HUES48 (cell line): Measurements from ENCODE around the gene ZPBP2.

Source experiments
- H3K27ac ChIP-seq: one replicate; pipeline ENCODE4 v1.7.0; 2013; ENCODE audit warnings: low read depth, low read length, inconsistent platforms
- H3K27me3 ChIP-seq: 2 replicates; pipeline ENCODE4 v1.6.1; 2013; ENCODE audit warnings: mild to moderate bottlenecking, low read length; ENCODE audit not compliant: control insufficient read depth, insufficient read depth
- H3K36me3 ChIP-seq: 2 replicates; pipeline ENCODE4 v1.6.1; 2013; ENCODE audit warnings: low read length; ENCODE audit not compliant: control insufficient read depth, insufficient read depth
- H3K4me1 ChIP-seq: 2 replicates; pipeline ENCODE4 v1.6.1; 2013; ENCODE audit warnings: mild to moderate bottlenecking, low read length; ENCODE audit not compliant: control insufficient read depth, insufficient read depth
- H3K4me3 ChIP-seq: 2 replicates; pipeline ENCODE4 v1.5.1; 2013; ENCODE audit warnings: mild to moderate bottlenecking, low read depth, low read length
- H3K9ac ChIP-seq: 2 replicates; pipeline ENCODE4 v1.6.1; 2013; ENCODE audit warnings: mild to moderate bottlenecking, low read depth, low read length, moderate library complexity
- H3K9me3 ChIP-seq: 2 replicates; pipeline ENCODE4 v1.6.1; 2013; ENCODE audit warnings: low read length; ENCODE audit not compliant: control insufficient read depth, insufficient read depth

ZPBP2 gene, protein sequence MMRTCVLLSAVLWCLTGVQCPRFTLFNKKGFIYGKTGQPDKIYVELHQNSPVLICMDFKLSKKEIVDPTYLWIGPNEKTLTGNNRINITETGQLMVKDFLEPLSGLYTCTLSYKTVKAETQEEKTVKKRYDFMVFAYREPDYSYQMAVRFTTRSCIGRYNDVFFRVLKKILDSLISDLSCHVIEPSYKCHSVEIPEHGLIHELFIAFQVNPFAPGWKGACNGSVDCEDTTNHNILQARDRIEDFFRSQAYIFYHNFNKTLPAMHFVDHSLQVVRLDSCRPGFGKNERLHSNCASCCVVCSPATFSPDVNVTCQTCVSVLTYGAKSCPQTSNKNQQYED

DNA sequence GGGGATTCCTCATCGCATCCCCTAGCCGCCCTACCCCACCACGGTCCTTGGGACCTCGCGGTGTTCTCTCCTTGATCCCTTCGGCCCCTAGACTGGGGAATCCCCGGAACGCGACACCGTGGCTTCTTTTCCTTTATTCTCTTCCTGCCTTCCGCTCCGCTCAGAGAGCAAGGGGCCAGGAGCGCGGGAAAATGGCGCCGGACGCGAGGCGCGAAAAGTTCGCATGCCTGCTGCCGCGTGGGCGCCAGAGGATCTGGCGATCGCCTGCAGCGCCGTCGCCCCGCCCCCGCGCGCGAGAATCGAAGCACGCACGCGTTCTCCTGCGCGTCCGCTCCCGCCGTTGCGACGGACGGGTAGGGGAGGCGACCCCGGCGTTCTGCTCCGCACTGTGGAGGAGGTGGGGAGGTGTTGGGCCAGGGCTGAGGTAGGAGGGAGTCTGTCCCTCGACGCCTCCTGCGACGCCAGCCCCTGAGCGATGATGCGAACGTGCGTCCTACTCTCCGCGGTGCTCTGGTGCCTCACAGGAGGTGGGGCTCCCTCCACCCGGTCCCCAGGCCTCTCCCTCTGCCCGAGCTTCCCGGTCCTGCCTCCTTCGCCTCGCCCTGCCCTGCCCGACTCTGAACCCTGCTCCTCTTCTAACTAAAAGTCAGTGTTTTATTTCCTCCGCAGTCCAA is at the start of gene ZPBP2:
Gene ZPBP2, plus strand, starts transcription at position 323 of the 674 bp plus-strand sequence. Its CDS starts 153 bp downstream, at position 476.
- H3K27me3 ChIP-seq, result peaks cover 53% of the 10 kb centered on the region
- no peaks in the 10 kb centered on the region for H3K4me1 ChIP-seq
- H3K4me3 ChIP-seq, result no peak within 1 kb of the TSS
- H3K9me3 ChIP-seq, result 0 out of 2 replicates have a peak, but pooled peaks cover 3% of the 10 kb centered on the region
- H3K36me3 ChIP-seq, result no peaks in the 10 kb centered on the region
- H3K27ac ChIP-seq, result no peak within 1 kb of the TSS
- no peak within 1 kb of the TSS for H3K9ac ChIP-seq

DNA sequence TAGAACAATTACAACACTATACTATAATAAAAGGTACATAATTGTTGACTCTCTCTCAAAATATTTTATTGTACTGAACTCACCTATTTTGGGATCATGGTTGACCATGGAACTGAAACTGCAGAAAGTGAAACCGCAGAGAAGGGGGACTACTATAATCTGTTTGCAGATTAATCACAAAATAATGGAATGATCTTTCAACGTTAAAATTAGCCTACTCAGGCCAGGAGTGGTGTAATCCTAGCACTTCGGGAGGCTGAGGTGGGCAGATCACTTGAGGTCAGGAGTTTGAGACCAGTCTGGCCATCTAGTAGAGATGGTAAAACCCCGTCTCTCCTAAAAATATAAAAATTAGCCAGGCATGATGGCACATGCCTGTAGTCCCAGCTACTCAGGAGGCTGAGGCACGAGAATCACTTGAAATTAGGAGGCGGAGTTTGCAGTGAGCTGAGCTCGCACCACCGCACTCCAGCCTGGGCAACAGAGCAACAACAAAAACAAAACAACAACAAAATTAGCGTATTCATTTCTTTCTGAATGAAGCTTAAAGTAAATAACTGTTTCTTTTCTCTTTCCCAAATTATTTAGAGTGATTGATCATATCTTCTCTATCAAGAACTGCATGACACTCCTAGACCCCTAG is 49.5 kb upstream of the ZPBP2 start:
- H3K4me3 ChIP-seq, result no peak overlapping the region
- no peak overlapping the region for H3K9ac ChIP-seq
- no peaks in the 10 kb centered on the region for H3K27me3 ChIP-seq
- H3K4me1 ChIP-seq, result no peaks in the 10 kb centered on the region
- H3K9me3 ChIP-seq, result peaks cover 5% of the 10 kb centered on the region
- no peaks in the 10 kb centered on the region for H3K36me3 ChIP-seq
- no peak overlapping the region for H3K27ac ChIP-seq

DNA sequence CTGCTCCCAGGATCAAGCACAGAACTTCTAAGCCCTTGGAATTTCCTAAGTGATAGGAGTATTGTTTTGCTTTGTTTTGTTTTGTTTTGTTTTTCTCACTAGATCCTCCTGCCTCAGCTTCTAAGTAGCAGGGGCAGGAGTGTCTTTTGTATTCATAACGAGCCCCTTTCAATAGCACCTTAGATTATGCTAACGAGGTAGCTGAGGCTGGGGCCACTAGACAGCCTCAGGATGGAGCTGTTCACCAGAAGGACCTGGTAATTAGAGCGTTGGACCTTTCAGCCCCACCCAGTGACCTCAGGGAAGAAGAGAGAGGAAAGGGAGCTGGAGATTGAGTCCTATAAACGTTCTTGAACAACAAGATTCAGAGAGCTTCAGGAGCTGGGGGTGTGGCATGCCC is 47.5 kb upstream of the ZPBP2 start:
- H3K9ac ChIP-seq, result no peak overlapping the region
- no peaks in the 10 kb centered on the region for H3K4me1 ChIP-seq
- no peak overlapping the region for H3K27ac ChIP-seq

DNA sequence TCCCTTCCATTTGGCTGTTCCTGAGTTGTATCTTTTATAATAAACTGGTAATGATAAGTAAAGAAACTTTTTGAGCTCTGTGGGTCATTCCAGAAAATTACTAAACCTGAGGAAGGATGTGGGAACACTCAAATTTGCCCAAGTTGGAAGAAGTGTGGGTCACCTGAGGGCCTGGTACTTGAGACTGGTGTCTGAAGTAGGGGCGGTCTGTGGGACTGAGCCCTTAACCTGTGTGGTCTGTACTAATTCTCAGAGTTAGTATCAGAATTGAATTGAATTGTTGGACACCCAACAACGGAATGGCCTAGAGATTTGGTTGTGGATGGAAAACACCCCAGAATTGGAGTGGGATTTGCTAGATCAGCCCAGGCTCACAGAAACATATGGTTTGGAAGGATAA is 47.0 kb upstream of the ZPBP2 start:
- H3K4me1 ChIP-seq, result no peaks in the 10 kb centered on the region
- peaks cover 21% of the 10 kb centered on the region for H3K9me3 ChIP-seq
- H3K4me3 ChIP-seq, result no peak overlapping the region
- H3K27ac ChIP-seq, result no peak overlapping the region
- no peak overlapping the region for H3K9ac ChIP-seq
- H3K27me3 ChIP-seq, result no peaks in the 10 kb centered on the region
- H3K36me3 ChIP-seq, result no peaks in the 10 kb centered on the region

More for the DNA sequence above, 47.5 kb upstream of the ZPBP2 start:
- H3K4me3 ChIP-seq, result no peak overlapping the region
- H3K27me3 ChIP-seq, result no peaks in the 10 kb centered on the region
- no peaks in the 10 kb centered on the region for H3K36me3 ChIP-seq
- peaks cover 21% of the 10 kb centered on the region for H3K9me3 ChIP-seq

DNA sequence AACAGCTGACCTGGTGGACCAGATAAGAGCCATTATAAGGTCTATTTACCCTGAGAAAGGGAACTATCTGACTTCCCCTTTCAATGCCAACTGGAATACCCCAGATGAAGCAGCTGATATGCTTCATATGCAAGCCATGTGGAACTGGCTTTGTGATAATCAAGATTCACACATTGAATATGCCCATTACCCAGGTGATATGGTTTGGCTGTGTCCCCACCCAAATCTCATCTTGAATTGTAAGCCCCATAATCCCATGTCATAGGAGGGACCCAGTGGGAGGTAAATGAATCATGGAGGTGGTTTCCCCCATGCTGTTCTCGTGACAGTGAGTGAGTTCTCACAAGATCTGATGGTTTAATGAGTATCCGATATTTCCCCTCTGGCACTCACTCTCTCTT is 46.0 kb upstream of the ZPBP2 start:
- H3K27me3 ChIP-seq, result no peaks in the 10 kb centered on the region
- H3K9me3 ChIP-seq, result peaks cover 21% of the 10 kb centered on the region
- H3K4me1 ChIP-seq, result no peaks in the 10 kb centered on the region
- no peaks in the 10 kb centered on the region for H3K36me3 ChIP-seq
- H3K4me3 ChIP-seq, result no peak overlapping the region
- H3K9ac ChIP-seq, result no peak overlapping the region
- H3K27ac ChIP-seq, result no peak overlapping the region

DNA sequence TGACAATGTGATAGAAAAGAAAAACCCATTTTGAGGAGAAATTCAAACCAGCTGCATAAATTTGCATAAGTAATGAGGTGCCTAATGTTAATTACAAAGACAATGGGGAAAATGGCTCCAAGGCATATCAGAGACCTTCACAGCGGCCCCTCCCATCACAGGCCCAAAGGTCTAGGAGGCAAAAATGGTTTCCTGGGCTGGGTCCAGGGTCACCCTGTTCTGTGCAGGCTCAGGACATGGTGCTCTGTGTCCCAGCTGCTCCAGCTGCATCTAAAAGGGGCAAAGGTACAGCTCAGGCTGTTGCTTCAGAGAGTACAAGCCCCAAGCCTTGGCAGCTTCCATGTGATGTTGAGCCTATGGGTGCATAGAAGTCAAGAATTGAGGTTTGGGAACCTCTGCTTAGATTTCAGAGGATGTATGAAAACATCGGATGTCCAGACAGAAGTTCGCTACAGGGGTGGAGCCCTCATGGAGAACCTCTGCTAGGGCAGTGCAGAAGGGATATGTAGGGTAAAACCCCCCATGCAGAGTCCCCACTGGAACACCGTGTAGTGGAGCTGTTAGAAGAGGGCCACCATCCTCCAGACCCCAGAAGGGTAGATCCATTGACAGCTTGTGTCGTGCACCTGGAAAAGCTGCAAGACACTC is 44.5 kb upstream of the ZPBP2 start:
- H3K27me3 ChIP-seq, result no peaks in the 10 kb centered on the region
- no peaks in the 10 kb centered on the region for H3K4me1 ChIP-seq
- no peak overlapping the region for H3K9ac ChIP-seq
- H3K27ac ChIP-seq, result no peak overlapping the region
- no peak overlapping the region for H3K4me3 ChIP-seq
- peaks cover 21% of the 10 kb centered on the region for H3K9me3 ChIP-seq
- H3K36me3 ChIP-seq, result no peaks in the 10 kb centered on the region

DNA sequence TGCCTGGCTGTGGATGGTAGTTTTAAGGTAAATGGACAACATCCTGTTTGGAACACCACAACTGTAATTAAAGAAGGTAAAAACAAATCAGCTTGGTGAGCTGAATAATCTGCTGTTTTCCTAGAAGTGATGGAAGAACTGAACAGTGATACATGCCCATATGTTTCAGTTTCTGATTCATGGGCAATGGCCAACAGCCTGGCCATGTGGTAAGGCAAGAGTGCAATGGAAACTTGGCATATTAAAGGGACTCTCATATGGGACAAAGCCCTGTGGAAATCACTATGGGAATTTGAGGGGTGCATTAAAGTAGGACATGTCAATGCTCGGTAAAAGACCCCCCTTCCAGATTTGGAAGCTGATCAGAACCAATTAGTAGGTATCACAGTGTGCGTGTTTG is 41.7 kb upstream of the ZPBP2 start:
- H3K27ac ChIP-seq, result no peak overlapping the region
- H3K9me3 ChIP-seq, result peaks cover 21% of the 10 kb centered on the region
- no peak overlapping the region for H3K9ac ChIP-seq
- H3K36me3 ChIP-seq, result no peaks in the 10 kb centered on the region
- H3K4me1 ChIP-seq, result no peaks in the 10 kb centered on the region
- H3K4me3 ChIP-seq, result no peak overlapping the region
- H3K27me3 ChIP-seq, result no peaks in the 10 kb centered on the region

DNA sequence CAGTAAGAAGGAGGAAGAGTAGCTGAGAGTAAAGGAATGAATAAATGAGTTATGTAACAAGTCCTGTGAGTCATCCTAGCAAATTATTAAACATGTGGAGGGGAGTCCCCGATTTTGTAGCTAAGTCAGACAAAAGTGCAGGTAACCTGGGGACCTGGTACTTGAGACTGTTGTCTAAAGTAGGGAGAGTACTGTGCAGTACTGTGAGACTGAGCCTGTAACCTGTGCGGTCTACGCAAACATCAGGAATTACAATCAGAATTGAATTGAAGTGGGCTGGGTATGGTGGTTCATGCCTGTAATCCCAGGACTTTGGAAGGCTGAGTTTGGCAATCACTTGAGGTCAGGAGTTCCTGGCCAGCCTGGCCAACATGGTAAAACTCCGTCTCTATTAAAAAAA is 39.6 kb upstream of the ZPBP2 start:
- Histone ChIP-seq H3K27ac (no peak overlapping the region), H3K9ac (no peak overlapping the region), H3K27me3 (no peaks in the 10 kb centered on the region), H3K4me1 (no peaks in the 10 kb centered on the region), H3K9me3 (peaks cover 16% of the 10 kb centered on the region), H3K4me3 (no peak overlapping the region), H3K36me3 (no peaks in the 10 kb centered on the region)

DNA sequence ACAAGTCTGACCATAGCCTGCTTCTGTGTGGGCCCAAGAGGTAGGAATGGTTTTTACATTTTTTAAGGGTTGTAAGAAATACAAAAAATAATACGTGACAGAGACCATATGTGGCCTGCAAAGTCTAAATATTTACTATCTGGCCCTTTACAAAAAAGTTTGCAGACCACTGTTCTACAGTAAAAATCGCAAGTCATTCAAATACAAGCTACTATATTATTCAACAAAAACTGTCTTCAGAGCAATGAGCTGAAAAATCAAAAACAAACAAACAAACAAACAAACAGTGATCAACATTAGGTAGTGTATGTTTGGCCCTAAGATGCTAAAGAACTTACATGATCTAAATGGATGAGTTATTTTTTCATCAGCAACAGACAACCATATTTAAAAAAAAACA is 36.4 kb upstream of the ZPBP2 start:
- no peak overlapping the region for H3K4me3 ChIP-seq
- no peaks in the 10 kb centered on the region for H3K27me3 ChIP-seq
- no peak overlapping the region for H3K9ac ChIP-seq
- no peaks in the 10 kb centered on the region for H3K9me3 ChIP-seq
- H3K36me3 ChIP-seq, result no peaks in the 10 kb centered on the region
- H3K4me1 ChIP-seq, result no peaks in the 10 kb centered on the region
- no peak overlapping the region for H3K27ac ChIP-seq

DNA sequence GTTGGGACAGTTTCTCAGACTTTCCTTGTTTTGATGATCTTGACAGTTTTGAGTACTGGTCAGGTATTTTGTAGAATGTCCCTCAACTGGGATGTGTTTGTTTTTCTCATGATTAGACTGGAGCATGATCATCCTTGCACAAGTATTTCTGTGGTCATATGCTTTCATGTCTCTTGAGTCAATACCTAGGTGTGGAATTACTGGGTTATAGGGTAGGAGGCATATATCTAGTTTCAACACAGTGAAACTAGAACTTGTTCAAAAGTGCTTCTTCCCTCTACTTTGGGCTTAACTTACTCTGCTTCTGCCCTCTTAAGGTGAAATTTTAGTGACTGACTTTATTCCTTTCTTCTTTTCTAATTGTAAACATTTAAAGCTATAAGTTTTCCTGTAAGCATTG is 34.0 kb upstream of the ZPBP2 start:
- no peak overlapping the region for H3K4me3 ChIP-seq
- H3K9me3 ChIP-seq, result no peaks in the 10 kb centered on the region
- H3K36me3 ChIP-seq, result no peaks in the 10 kb centered on the region
- no peak overlapping the region for H3K9ac ChIP-seq
- H3K27ac ChIP-seq, result no peak overlapping the region
- no peaks in the 10 kb centered on the region for H3K4me1 ChIP-seq
- H3K27me3 ChIP-seq, result no peaks in the 10 kb centered on the region
